Measurements from ENCODE around the gene SMIM20. TPM values are rescaled to one million over a fixed set of nuclear protein-coding genes. Genes with fewer than 3 reads are reported as not detected.

Gene SMIM20
- 28.8 and 36.8 TPM in 2 replicates for total RNA-seq

GRCh38 chr4:25913851-25914669, at the start of gene SMIM20:
SMIM20 (plus strand) TSS chr4:25914220; CDS start chr4:25914314, 94 bp downstream.

Other genes with a start within 250 kb of the SMIM20 start
- gene SEL1L3, start 51.2 kb upstream of the SMIM20 start, total RNA-seq = 4.6 and 5.2 TPM in 2 replicates

Data from bronchus fibroblast of lung (primary cell).